Astrocyte of the spinal cord (primary cell): ENCODE data around the gene TTC5.
A peak's percentile ranks its signal among the peaks of the same experiment; 100 is the strongest.
"Not testable (repeated sequence)": the region's sequence is repeated elsewhere in the genome, so short reads cannot be mapped to it uniquely, and the experiment has no call there.

Experiments
- DNase-seq: peaks from one replicate; pipeline ENCODE4 v3.0.0; 2011; ENCODE audit warnings: low read depth, low spot score
- H3K4me3 ChIP-seq: 2 replicates; pipeline ENCODE4 v1.5.1; 2011; ENCODE audit warnings: low read depth, mild to moderate bottlenecking, low read length, moderate library complexity
- CTCF ChIP-seq: IDR thresholded peaks from 2 replicates; pipeline ENCODE4 v1.5.1; 2012; ENCODE audit warnings: low read depth, mild to moderate bottlenecking, low read length, inconsistent platforms
- in situ Hi-C: cut with HindIII; loops from 2 replicates; pipeline ENCODE4 v1.10.0; 2017; ENCODE audit warnings: low sequenced_read_pairs

Gene TTC5

GRCh38 chr14:20343862-20344220, 38.1 kb upstream of the TTC5 start:
- no peak for DNase-seq
- TF ChIP-seq CTCF = no peak
- H3K4me3 ChIP-seq = peak overlapping the region; percentile 63
- in situ Hi-C loops = no loop called here

- DNase-seq = peak; percentile 100
- peak within 1 kb of the TSS; percentile 63 for H3K4me3 ChIP-seq
- no peak for TF ChIP-seq CTCF
- in situ Hi-C loops = no loop called here
Measured at GRCh38 chr14:20343092-20343861, 37.5 kb upstream of the TTC5 start, which contains the start of gene PARP2. Gene PARP2, plus strand, starts transcription at chr14:20343635. Its CDS starts 7 bp downstream, at chr14:20343642.

- peak overlapping the region; percentile 63 for H3K4me3 ChIP-seq
- no peak for DNase-seq
- in situ Hi-C loops = no loop called here
- no peak for TF ChIP-seq CTCF
Measured at GRCh38 chr14:20341646-20342045, 35.9 kb upstream of the TTC5 start.

GRCh38 chr14:20341032-20341431, 35.3 kb upstream of the TTC5 start:
- in situ Hi-C loops, H3K4me3 ChIP-seq: not testable (repeated sequence)

GRCh38 chr14:20334017-20334416, 28.3 kb upstream of the TTC5 start:
- H3K4me3 ChIP-seq = no peak overlapping the region
- in situ Hi-C loops = no loop called here
- no peak for TF ChIP-seq CTCF
- DNase-seq = no peak

More at GRCh38 chr14:20341032-20341431, 35.3 kb upstream of the TTC5 start:
- DNase-seq = not testable (repeated sequence)

GRCh38 chr14:20333494-20333841, 27.7 kb upstream of the TTC5 start:
- no peak for TF ChIP-seq CTCF
- no peak for DNase-seq
- peak overlapping the region; percentile 64 for H3K4me3 ChIP-seq

GRCh38 chr14:20332788-20333493, 27.2 kb upstream of the TTC5 start, which contains the start of gene CCNB1IP1:
Gene CCNB1IP1, minus strand, starts transcription at chr14:20333279. Its CDS starts 16,756 bp downstream, at chr14:20316523.
- peak within 1 kb of the TSS; percentile 64 for H3K4me3 ChIP-seq
- TF ChIP-seq CTCF = no peak
- in situ Hi-C loops = no loop called here
- DNase-seq = peak; percentile 92

More at GRCh38 chr14:20333494-20333841, 27.7 kb upstream of the TTC5 start:
- in situ Hi-C loops = no loop called here
